ENCODE results near the gene PDLIM4. TPM values are rescaled to one million over a fixed set of nuclear protein-coding genes. Genes with fewer than 3 reads are reported as not detected.

PDLIM4 gene
- total and polyA plus RNA-seq, 7 experiments from 2014 or later: 0.99 TPM; not detected in 6

DNA sequence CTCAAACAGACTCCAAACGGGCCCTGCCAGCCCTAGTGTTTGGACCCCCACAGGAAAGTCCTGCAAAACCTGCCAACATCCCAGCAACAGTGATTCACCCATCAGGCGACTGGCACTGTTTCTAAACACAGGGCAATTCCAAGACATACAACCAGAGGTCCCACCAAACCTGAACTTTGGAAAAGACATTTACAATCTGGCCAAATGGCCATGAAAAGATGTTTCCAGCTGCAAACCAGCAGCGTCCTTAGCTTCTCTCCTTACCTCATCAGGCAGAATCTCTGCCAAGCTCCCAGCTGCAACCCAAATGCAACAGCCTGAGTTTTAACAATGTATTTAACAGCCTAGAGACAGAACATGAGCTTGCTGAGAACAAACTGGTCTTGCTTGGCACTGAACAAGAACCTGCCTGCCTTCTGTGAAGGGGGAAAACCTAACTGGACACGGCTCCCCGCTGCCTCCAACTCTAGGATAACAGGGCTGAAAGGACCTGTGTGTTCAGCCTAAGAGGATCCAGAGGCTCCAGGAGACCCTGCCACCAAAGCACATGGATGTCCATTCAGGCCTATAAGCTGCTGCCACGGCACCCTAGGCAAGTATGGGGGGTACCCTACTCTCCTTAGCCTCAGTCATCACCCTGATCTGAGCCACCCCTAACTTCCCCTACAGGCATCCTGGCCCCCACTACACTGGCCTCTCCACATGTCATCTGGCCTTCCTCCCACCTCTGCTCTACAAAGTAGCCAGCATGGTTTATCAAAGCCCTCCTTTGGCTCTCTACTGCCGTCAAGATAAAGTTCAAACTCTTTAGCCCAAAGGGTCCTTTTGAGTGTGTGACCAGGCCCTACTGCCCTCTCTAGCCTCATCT, 35.5 kb upstream of the PDLIM4 start:
- Histone ChIP-seq H3K36me3 (ENCODE audit: control insufficient read depth in 2 of 3, insufficient read depth in 3 of 3, low read length in 3 of 3) (no peaks in the 10 kb centered on the region), H3K4me1 (ENCODE audit: control insufficient read depth in 2 of 2, insufficient read depth in 2 of 2, low read length in 2 of 2) (no peaks in the 10 kb centered on the region), H3K27me3 (ENCODE audit: control insufficient read depth in 2 of 2, insufficient read depth in 2 of 2, low read length in 2 of 2) (no peaks in the 10 kb centered on the region), H3K27ac (ENCODE audit: low read depth, low read length) (no peak overlapping the region), H3K4me3 (ENCODE audit: low read length) (no peak overlapping the region), H3K9me3 (ENCODE audit: control insufficient read depth in 2 of 3, low read length in 3 of 3) (no peaks in the 10 kb centered on the region)
- H3K36me3 Mint-ChIP-seq: peaks cover 0 to 13% (median 0%) of the 10 kb centered on the region in 5 donors
- no peak overlapping the region for H3K27ac Mint-ChIP-seq
- H3K4me1 Mint-ChIP-seq: peaks cover 5 to 31% (median 11%) of the 10 kb centered on the region in 7 donors
- ATAC-seq (no peak), DNase-seq (no peak)
- ChIA-PET POLR2A (no interaction called here), CTCF (no interaction called here)
- H3K9me3 Mint-ChIP-seq: no peaks in the 10 kb centered on the region
- intact Hi-C loops (cut with micrococcal nuclease): no loop called here
- H3K27me3 Mint-ChIP-seq: peaks cover 3 to 22% (median 7%) of the 10 kb centered on the region in 5 donors
- no peak overlapping the region for H3K4me3 Mint-ChIP-seq

DNA sequence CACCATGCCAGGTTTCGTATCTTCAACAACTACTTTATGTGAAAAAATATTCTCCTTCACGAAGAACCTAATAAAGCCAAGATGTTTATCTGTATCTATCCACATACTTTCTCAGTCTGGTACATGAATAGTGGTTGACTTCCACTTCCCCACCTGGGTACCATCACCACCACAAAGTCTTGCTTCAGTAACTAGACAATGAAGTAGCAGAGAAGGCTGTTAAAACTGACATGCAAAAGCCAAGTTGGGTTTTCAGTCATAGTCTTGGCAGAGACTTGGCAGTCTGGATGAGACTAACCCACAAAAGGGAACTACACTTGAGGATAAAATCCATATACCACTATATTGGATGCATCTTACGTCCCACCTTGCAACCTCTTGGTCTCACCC, 34.9 kb upstream of the PDLIM4 start:
- H3K36me3 Mint-ChIP-seq: peaks cover 0 to 13% (median 0%) of the 10 kb centered on the region in 5 donors
- ATAC-seq (no peak), DNase-seq (no peak)
- ChIA-PET POLR2A (no interaction called here), CTCF (no interaction called here)
- peaks cover 4 to 24% (median 9%) of the 10 kb centered on the region in 5 donors for H3K27me3 Mint-ChIP-seq
- no peaks in the 10 kb centered on the region for H3K27me3 ChIP-seq (ENCODE audit: control insufficient read depth in 2 of 2, insufficient read depth in 2 of 2, low read length in 2 of 2)
- H3K9me3 ChIP-seq (ENCODE audit: control insufficient read depth in 2 of 3, low read length in 3 of 3): no peaks in the 10 kb centered on the region
- peaks cover 5 to 32% (median 11%) of the 10 kb centered on the region in 7 donors for H3K4me1 Mint-ChIP-seq
- H3K9me3 Mint-ChIP-seq: no peaks in the 10 kb centered on the region
- H3K4me1 ChIP-seq (ENCODE audit: control insufficient read depth in 2 of 2, insufficient read depth in 2 of 2, low read length in 2 of 2): no peaks in the 10 kb centered on the region
- H3K4me3 ChIP-seq (ENCODE audit: low read length): no peak overlapping the region
- H3K36me3 ChIP-seq (ENCODE audit: control insufficient read depth in 2 of 3, insufficient read depth in 3 of 3, low read length in 3 of 3): no peaks in the 10 kb centered on the region
- H3K27ac ChIP-seq (ENCODE audit: low read depth, low read length): no peak overlapping the region
- H3K27ac Mint-ChIP-seq: no peak overlapping the region
- intact Hi-C loops (cut with micrococcal nuclease): no loop called here
- H3K4me3 Mint-ChIP-seq: no peak overlapping the region

DNA sequence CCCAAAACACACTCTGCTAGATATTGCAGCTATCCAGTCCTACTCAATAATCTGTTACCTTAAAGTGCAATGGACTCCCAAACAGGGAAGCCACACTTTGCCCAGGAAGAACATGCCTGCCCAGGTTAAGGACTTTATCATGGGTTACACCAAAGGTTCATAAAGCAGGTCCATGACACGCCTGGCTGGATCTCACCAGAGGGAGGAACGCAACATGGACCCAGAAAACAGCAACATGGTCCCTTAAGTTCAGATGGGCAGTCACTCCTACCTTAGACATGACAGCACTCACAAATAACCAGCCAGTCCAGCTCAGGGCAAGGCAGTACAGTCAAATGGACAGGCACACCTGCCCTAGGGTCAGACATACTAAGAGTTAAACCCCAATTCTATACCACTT, 33.6 kb upstream of the PDLIM4 start:
- intact Hi-C loops (cut with micrococcal nuclease): no loop called here
- CTCF ChIA-PET: no interaction called here
- no peaks in the 10 kb centered on the region for H3K4me1 ChIP-seq (ENCODE audit: control insufficient read depth in 2 of 2, insufficient read depth in 2 of 2, low read length in 2 of 2)
- Mint-ChIP-seq H3K4me3 (no peak overlapping the region), H3K4me1 (peaks cover 5 to 33% (median 12%) of the 10 kb centered on the region in 7 donors), H3K9me3 (peaks cover 0 to under 1% (median 0%) of the 10 kb centered on the region in 11 donors), H3K36me3 (peaks cover 0 to 11% (median 0%) of the 10 kb centered on the region in 5 donors), H3K27me3 (peaks cover 7 to 31% (median 10%) of the 10 kb centered on the region in 5 donors), H3K27ac (peak overlapping the region in 1 of 9 donors; percentile 15)
- H3K27me3 ChIP-seq (ENCODE audit: control insufficient read depth in 2 of 2, insufficient read depth in 2 of 2, low read length in 2 of 2): no peaks in the 10 kb centered on the region
- H3K27ac ChIP-seq (ENCODE audit: low read depth, low read length): no peak overlapping the region
- H3K4me3 ChIP-seq (ENCODE audit: low read length): no peak overlapping the region
- H3K9me3 ChIP-seq (ENCODE audit: control insufficient read depth in 2 of 3, low read length in 3 of 3): no peaks in the 10 kb centered on the region
- POLR2A ChIA-PET: no interaction called here
- DNase-seq (no peak), ATAC-seq (no peak)
- no peaks in the 10 kb centered on the region for H3K36me3 ChIP-seq (ENCODE audit: control insufficient read depth in 2 of 3, insufficient read depth in 3 of 3, low read length in 3 of 3)

DNA sequence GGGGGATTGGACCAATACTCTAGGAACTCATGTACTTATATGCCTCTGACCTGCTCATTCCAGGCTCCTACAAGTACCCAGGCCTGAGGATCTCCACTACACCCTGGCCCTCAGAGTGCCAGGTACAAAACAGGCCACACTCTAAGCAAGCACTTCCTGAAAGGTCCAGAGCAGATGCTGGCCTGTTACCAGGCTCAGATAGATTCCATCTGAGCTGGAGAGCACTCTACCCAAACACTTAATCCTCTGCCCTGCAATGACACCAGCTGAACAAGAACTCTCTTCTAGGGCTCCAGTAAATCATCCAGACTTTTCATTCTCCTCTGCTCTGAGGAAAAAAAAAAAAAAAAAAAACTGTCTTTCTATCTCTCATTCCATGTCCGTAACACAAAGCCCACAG, 32.8 kb upstream of the PDLIM4 start:
- Histone ChIP-seq H3K27me3 (ENCODE audit: control insufficient read depth in 2 of 2, insufficient read depth in 2 of 2, low read length in 2 of 2) (no peaks in the 10 kb centered on the region), H3K36me3 (ENCODE audit: control insufficient read depth in 2 of 3, insufficient read depth in 3 of 3, low read length in 3 of 3) (no peaks in the 10 kb centered on the region), H3K27ac (ENCODE audit: low read depth, low read length) (no peak overlapping the region), H3K4me1 (ENCODE audit: control insufficient read depth in 2 of 2, insufficient read depth in 2 of 2, low read length in 2 of 2) (no peaks in the 10 kb centered on the region), H3K4me3 (ENCODE audit: low read length) (no peak overlapping the region), H3K9me3 (ENCODE audit: control insufficient read depth in 2 of 3, low read length in 3 of 3) (no peaks in the 10 kb centered on the region)
- POLR2A ChIA-PET: no interaction called here
- H3K27ac Mint-ChIP-seq: no peak overlapping the region
- peaks cover 0 to 11% (median 0%) of the 10 kb centered on the region in 5 donors for H3K36me3 Mint-ChIP-seq
- DNase-seq: no peak
- intact Hi-C loops (cut with micrococcal nuclease): no loop called here
- H3K4me1 Mint-ChIP-seq: peaks cover 7 to 41% (median 18%) of the 10 kb centered on the region in 7 donors
- peaks cover 0 to 2% (median 0%) of the 10 kb centered on the region in 11 donors for H3K9me3 Mint-ChIP-seq
- no peak for ATAC-seq
- CTCF ChIA-PET: interaction anchor here (0.8 kb wide), 1 partner anchor 14 kb away, joined by 3 read pairs; no protein-coding TSS in a partner anchor
- peaks cover 15 to 39% (median 19%) of the 10 kb centered on the region in 5 donors for H3K27me3 Mint-ChIP-seq
- no peak overlapping the region for H3K4me3 Mint-ChIP-seq

- H3K4me1 ChIP-seq (ENCODE audit: control insufficient read depth in 2 of 2, insufficient read depth in 2 of 2, low read length in 2 of 2): no peaks in the 10 kb centered on the region
- DNase-seq (peak in 6 of 9 donors; percentile 13 to 44 (median 37)), ATAC-seq (no peak)
- CTCF ChIA-PET: interaction anchor here (0.8 kb wide), 1 partner anchor 13 kb away, joined by 3 read pairs; no protein-coding TSS in a partner anchor
- POLR2A ChIA-PET: no interaction called here
- Mint-ChIP-seq H3K27me3 (peaks cover 20 to 45% (median 25%) of the 10 kb centered on the region in 5 donors), H3K9me3 (peaks cover 0 to 2% (median 0%) of the 10 kb centered on the region in 11 donors), H3K36me3 (peaks cover 0 to 11% (median 0%) of the 10 kb centered on the region in 5 donors), H3K4me1 (peaks cover 10 to 45% (median 19%) of the 10 kb centered on the region in 7 donors), H3K27ac (no peak overlapping the region), H3K4me3 (peak overlapping the region in 5 of 10 donors; percentile 4 to 44 (median 26))
- intact Hi-C loops (cut with micrococcal nuclease): no loop called here
- no peaks in the 10 kb centered on the region for H3K9me3 ChIP-seq (ENCODE audit: control insufficient read depth in 2 of 3, low read length in 3 of 3)
- no peak overlapping the region for H3K4me3 ChIP-seq (ENCODE audit: low read length)
- H3K27ac ChIP-seq (ENCODE audit: low read depth, low read length): no peak overlapping the region
- no peaks in the 10 kb centered on the region for H3K27me3 ChIP-seq (ENCODE audit: control insufficient read depth in 2 of 2, insufficient read depth in 2 of 2, low read length in 2 of 2)
- no peaks in the 10 kb centered on the region for H3K36me3 ChIP-seq (ENCODE audit: control insufficient read depth in 2 of 3, insufficient read depth in 3 of 3, low read length in 3 of 3)
These were observed 32.1 kb upstream of the PDLIM4 start for GRCh38 chr5:132225165-132226032.

- peaks cover 0 to 4% (median 0%) of the 10 kb centered on the region in 11 donors for H3K9me3 Mint-ChIP-seq
- Histone ChIP-seq H3K4me3 (ENCODE audit: low read length) (no peak overlapping the region), H3K4me1 (ENCODE audit: control insufficient read depth in 2 of 2, insufficient read depth in 2 of 2, low read length in 2 of 2) (no peaks in the 10 kb centered on the region), H3K27ac (ENCODE audit: low read depth, low read length) (no peak overlapping the region), H3K36me3 (ENCODE audit: control insufficient read depth in 2 of 3, insufficient read depth in 3 of 3, low read length in 3 of 3) (no peaks in the 10 kb centered on the region), H3K27me3 (ENCODE audit: control insufficient read depth in 2 of 2, insufficient read depth in 2 of 2, low read length in 2 of 2) (no peaks in the 10 kb centered on the region), H3K9me3 (ENCODE audit: control insufficient read depth in 2 of 3, low read length in 3 of 3) (no peaks in the 10 kb centered on the region)
- ChIA-PET CTCF (no interaction called here), POLR2A (no interaction called here)
- ATAC-seq: no peak
- peaks cover 10 to 54% (median 20%) of the 10 kb centered on the region in 7 donors for H3K4me1 Mint-ChIP-seq
- DNase-seq: no peak
- H3K27ac Mint-ChIP-seq: no peak overlapping the region
- intact Hi-C loops (cut with micrococcal nuclease): no loop called here
- H3K27me3 Mint-ChIP-seq: peaks cover 20 to 55% (median 31%) of the 10 kb centered on the region in 5 donors
- H3K4me3 Mint-ChIP-seq: peak overlapping the region in 9 of 10 donors; percentile 14 to 76 (median 21)
- peaks cover 0 to 11% (median 5%) of the 10 kb centered on the region in 5 donors for H3K36me3 Mint-ChIP-seq
These were observed 30.8 kb upstream of the PDLIM4 start for GRCh38 chr5:132226516-132227234.
